K562 (cell line): ENCODE measurements around the gene NT5C. TPM values are rescaled to one million over a fixed set of nuclear protein-coding genes. Genes with fewer than 3 reads are reported as not detected.

Source experiments
- ARNT ChIP-seq, 2 experiments: fragments of 450-650 bp; IDR thresholded peaks; 2 replicates each; pipeline ENCODE4 v1.6.1; 2016; ENCODE audit warnings: mild to moderate bottlenecking in 1 of 2
- CHD1 ChIP-seq: fragments of 200-600 bp; sonication (generic); IDR thresholded peaks from one replicate; pipeline ENCODE4 v1.6.1; 2012; ENCODE audit warnings: mild to moderate bottlenecking, moderate library complexity, low read length, inconsistent platforms
- CTBP1 ChIP-seq: fragments of 450-650 bp; IDR thresholded peaks from 2 replicates; pipeline ENCODE4 v1.6.1; 2016; ENCODE audit warnings: borderline replicate concordance
- FOS ChIP-seq: IDR thresholded peaks from 3 replicates; pipeline ENCODE4 v1.6.1; 2011; ENCODE audit not compliant: insufficient read length; ENCODE audit errors: extremely low read depth
- HDGF ChIP-seq: fragments of 450-650 bp; IDR thresholded peaks from 2 replicates; pipeline ENCODE4 v1.6.1; 2016
- KLF13 ChIP-seq: fragments of 450-650 bp; IDR thresholded peaks from 2 replicates; pipeline ENCODE4 v1.6.1; 2016; ENCODE audit warnings: missing genetic modification characterization, low read depth, mild to moderate bottlenecking, missing compliant biosample characterization, moderate library complexity, borderline replicate concordance
- L3MBTL2 ChIP-seq: fragments of 450-650 bp; IDR thresholded peaks from 2 replicates; pipeline ENCODE4 v1.6.1; 2016; ENCODE audit warnings: mild to moderate bottlenecking, moderate library complexity
- MBD2 ChIP-seq: sonication (generic); IDR thresholded peaks from 2 replicates; pipeline ENCODE4 v1.6.1; 2016; ENCODE audit warnings: low read depth, borderline replicate concordance
- NR2C2 ChIP-seq, 2 experiments: fragments of 200-800 bp in 1 of 2; sonication (Bioruptor generic) in 1 of 2; sonication (generic) in 1 of 2; formaldehyde crosslinking in 1 of 2; IDR thresholded peaks; 2 replicates each; pipeline versions ENCODE4 v1.6.1 to v1.8.0; 2016 to 2022; ENCODE audit warnings: mild to moderate bottlenecking in 1 of 2, missing compliant biosample characterization in 1 of 2, missing genetic modification characterization in 1 of 2, missing genetic modification reagents in 1 of 2
- PHTF2 ChIP-seq: fragments of 250-450 bp; sonication (Bioruptor Pico); IDR thresholded peaks from 2 replicates; pipeline ENCODE4 v1.5.0; 2021; ENCODE audit warnings: mild to moderate bottlenecking
- POLR2G ChIP-seq: fragments of 200-400 bp; formaldehyde crosslinking; IDR thresholded peaks from 2 replicates; pipeline ENCODE4 v1.6.1; 2017; ENCODE audit warnings: low read depth, mild to moderate bottlenecking, antibody characterized with exemption, low read length, moderate library complexity
- PRMT5 ChIP-seq: sonication (generic); formaldehyde crosslinking; IDR thresholded peaks from 2 replicates; pipeline ENCODE4 v1.5.0; 2020; ENCODE audit warnings: missing genetic modification reagents
- TCF7L2 ChIP-seq: fragments of 150-350 bp; IDR thresholded peaks from 2 replicates; pipeline ENCODE4 v1.6.1; 2016; ENCODE audit warnings: low read depth, mild to moderate bottlenecking, low read length, moderate library complexity
- TOE1 ChIP-seq, 2 experiments: fragments of 450-650 bp in 1 of 2; sonication (generic) in 1 of 2; formaldehyde crosslinking in 1 of 2; IDR thresholded peaks; 2 replicates each; pipeline versions ENCODE4 v1.7.1 to v1.8.0; 2016 to 2022; ENCODE audit warnings: borderline replicate concordance in 2 of 2, mild to moderate bottlenecking in 2 of 2, antibody characterized with exemption in 1 of 2, inconsistent platforms in 1 of 2, low read depth in 1 of 2, missing genetic modification reagents in 1 of 2, moderate library complexity in 1 of 2
- ZNF197 ChIP-seq: fragments of 200-800 bp; sonication (Bioruptor generic); IDR thresholded peaks from 2 replicates; pipeline ENCODE4 v1.6.1; 2016; ENCODE audit warnings: low read depth, missing genetic modification characterization, missing compliant biosample characterization
- ZNF23 ChIP-seq: fragments of 250-450 bp; sonication (Bioruptor Pico); IDR thresholded peaks from 2 replicates; pipeline ENCODE4 v1.4.0; 2020; ENCODE audit warnings: mild to moderate bottlenecking
- ZNF444 ChIP-seq: fragments of 250-450 bp; sonication (Bioruptor Pico); IDR thresholded peaks from 2 replicates; pipeline ENCODE4 v1.4.0; 2020; ENCODE audit warnings: mild to moderate bottlenecking, moderate library complexity
- polyA plus RNA-seq, 8 experiments: library from polyadenylated mRNA; depleted of rRNA in 4 of 8; stranded (reverse) in 5 of 8; unstranded in 3 of 8; fragments of >200 nt; fragmentation: Nextera tagmentation in 2 of 8; fragmentation: Illumina TruSeq in 1 of 8; extraction: Ambion mirVana in 2 of 8; extraction: Trizol in 1 of 8; gene quantifications; 2 replicates each; pipeline versions ENCODE4 v1.2.1 to v1.2.3, GENCODE V29; 2011 to 2014; ENCODE audit warnings: inconsistent platforms in 1 of 8, missing spikeins in 1 of 8
- total RNA-seq, 7 experiments: library from RNA; depleted of rRNA in 6 of 7; stranded (reverse); fragments of >200 nt in 6 of 7; fragmentation: Illumina TruSeq in 2 of 7; extraction: Trizol in 2 of 7; gene quantifications; 2 replicates each; pipeline versions ENCODE4 v1.2.1 to v1.2.3, GENCODE V29; 2011 to 2021; ENCODE audit warnings: low replicate concordance in 1 of 7
- TF ChIP-seq, protein P1 (sequence below): fragments of 450-650 bp; IDR thresholded peaks from 2 replicates; pipeline ENCODE4 v1.6.1; 2017; ENCODE audit warnings: antibody characterized with exemption, mild to moderate bottlenecking
- TF ChIP-seq, protein P2 (sequence below): sonication (generic); formaldehyde crosslinking; IDR thresholded peaks from 2 replicates; pipeline ENCODE4 v1.8.0; 2022; ENCODE audit warnings: missing genetic modification reagents, mild to moderate bottlenecking, borderline replicate concordance

Gene NT5C
- total and polyA plus RNA-seq, 9 of the 15 experiments (the other 6 are each of a cell fraction or from before 2014, with no cell fraction given) = 2.9 to 205 (median 45.0) TPM

DNA sequence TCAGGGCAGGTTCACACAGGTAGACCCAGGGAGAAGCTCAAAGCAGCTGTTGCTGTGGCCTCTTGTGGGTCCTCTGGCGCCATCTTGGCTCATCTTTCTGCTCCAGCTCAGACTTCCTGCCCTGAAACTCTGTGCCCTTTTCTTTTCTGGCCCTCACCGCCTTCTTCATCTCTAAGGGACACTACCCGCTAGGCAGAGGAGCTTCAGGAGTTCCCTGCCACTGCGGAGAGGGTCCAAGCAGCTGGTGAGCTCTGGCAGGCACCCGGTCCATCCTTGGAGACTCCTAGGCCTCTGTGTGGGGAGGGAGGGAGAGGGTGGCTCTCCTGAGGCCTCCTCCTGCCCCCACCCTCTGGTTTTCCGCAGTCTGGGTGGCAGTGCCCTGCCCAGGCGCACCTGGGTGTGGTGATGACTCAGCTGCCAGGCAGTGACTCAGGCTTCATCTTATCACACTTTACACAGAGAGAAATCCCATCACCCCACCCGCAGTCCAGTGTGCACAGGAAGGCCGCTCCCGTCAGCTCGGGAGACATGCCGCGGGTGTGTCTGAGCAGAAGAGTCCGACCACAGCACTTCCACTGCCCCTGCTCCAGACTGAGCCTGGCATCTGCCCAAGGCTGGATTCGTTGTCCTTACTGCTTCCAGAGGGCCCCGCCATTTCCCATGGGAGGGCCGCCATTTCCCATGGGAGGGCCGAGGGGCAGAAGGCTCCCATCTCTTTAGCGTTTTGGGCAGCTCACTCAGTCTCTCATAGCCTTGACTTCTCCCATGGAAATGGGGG lies 7.3 kb downstream of the NT5C start (continued):
- TF ChIP-seq MBD2 (peak; percentile 67; the same call in 1 of the 2 replicates), CHD1 (no peak), PRMT5 (CRISPR knock-in tag) (no peak), TCF7L2 (no peak), ARNT (IDR thresholded peaks at IDR 0.05) (0 out of 4 replicates have a peak, but pooled peaks of 1 of the 2 experiments have one; percentile 25), NR2C2 (CRISPR knock-in tag; IDR thresholded peaks at IDR 0.05) (no peak), NR2C2 (tag; IDR thresholded peaks at IDR 0.05) (peak; percentile 45; the same call in 1 of the 2 replicates), CTBP1 (peak; percentile 98), ZNF197 (0 out of 2 replicates have a peak, but pooled peaks have one; percentile 28), ZNF23 (CRISPR knock-in tag) (no peak), KLF13 (tag) (no peak), ZNF444 (CRISPR knock-in tag) (no peak), L3MBTL2 (peak; percentile 45; the same call in 1 of the 2 replicates), TOE1 (IDR thresholded peaks at IDR 0.05; ENCODE audit: borderline replicate concordance) (no peak), TOE1 (CRISPR knock-in tag; IDR thresholded peaks at IDR 0.05; ENCODE audit: borderline replicate concordance, low read depth) (no peak), HDGF (peak; percentile 23; the same call in 1 of the 2 replicates), POLR2G (peak; percentile 76), FOS (peak; percentile 65), PHTF2 (CRISPR knock-in tag) (no peak)
- TF ChIP-seq, protein P1, sequence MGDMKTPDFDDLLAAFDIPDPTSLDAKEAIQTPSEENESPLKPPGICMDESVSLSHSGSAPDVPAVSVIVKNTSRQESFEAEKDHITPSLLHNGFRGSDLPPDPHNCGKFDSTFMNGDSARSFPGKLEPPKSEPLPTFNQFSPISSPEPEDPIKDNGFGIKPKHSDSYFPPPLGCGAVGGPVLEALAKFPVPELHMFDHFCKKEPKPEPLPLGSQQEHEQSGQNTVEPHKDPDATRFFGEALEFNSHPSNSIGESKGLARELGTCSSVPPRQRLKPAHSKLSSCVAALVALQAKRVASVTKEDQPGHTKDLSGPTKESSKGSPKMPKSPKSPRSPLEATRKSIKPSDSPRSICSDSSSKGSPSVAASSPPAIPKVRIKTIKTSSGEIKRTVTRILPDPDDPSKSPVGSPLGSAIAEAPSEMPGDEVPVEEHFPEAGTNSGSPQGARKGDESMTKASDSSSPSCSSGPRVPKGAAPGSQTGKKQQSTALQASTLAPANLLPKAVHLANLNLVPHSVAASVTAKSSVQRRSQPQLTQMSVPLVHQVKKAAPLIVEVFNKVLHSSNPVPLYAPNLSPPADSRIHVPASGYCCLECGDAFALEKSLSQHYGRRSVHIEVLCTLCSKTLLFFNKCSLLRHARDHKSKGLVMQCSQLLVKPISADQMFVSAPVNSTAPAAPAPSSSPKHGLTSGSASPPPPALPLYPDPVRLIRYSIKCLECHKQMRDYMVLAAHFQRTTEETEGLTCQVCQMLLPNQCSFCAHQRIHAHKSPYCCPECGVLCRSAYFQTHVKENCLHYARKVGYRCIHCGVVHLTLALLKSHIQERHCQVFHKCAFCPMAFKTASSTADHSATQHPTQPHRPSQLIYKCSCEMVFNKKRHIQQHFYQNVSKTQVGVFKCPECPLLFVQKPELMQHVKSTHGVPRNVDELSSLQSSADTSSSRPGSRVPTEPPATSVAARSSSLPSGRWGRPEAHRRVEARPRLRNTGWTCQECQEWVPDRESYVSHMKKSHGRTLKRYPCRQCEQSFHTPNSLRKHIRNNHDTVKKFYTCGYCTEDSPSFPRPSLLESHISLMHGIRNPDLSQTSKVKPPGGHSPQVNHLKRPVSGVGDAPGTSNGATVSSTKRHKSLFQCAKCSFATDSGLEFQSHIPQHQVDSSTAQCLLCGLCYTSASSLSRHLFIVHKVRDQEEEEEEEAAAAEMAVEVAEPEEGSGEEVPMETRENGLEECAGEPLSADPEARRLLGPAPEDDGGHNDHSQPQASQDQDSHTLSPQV = peak; percentile 99
- TF ChIP-seq, protein P2, sequence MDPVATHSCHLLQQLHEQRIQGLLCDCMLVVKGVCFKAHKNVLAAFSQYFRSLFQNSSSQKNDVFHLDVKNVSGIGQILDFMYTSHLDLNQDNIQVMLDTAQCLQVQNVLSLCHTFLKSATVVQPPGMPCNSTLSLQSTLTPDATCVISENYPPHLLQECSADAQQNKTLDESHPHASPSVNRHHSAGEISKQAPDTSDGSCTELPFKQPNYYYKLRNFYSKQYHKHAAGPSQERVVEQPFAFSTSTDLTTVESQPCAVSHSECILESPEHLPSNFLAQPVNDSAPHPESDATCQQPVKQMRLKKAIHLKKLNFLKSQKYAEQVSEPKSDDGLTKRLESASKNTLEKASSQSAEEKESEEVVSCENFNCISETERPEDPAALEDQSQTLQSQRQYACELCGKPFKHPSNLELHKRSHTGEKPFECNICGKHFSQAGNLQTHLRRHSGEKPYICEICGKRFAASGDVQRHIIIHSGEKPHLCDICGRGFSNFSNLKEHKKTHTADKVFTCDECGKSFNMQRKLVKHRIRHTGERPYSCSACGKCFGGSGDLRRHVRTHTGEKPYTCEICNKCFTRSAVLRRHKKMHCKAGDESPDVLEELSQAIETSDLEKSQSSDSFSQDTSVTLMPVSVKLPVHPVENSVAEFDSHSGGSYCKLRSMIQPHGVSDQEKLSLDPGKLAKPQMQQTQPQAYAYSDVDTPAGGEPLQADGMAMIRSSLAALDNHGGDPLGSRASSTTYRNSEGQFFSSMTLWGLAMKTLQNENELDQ = no peak
